Fibroblast of pulmonary artery (primary cell): ENCODE results near the gene ATP5ME.

Source experiments
- DNase-seq: peaks from one replicate; pipeline ENCODE4 v3.0.0-alpha.2; 2010; ENCODE audit warnings: low read depth
- H3K4me3 ChIP-seq: replicated peaks from 2 replicates; pipeline ENCODE4 v1.5.1; 2011; ENCODE audit warnings: low read depth, mild to moderate bottlenecking, control low read depth, low read length, moderate library complexity
- CTCF ChIP-seq: IDR thresholded peaks from 2 replicates; pipeline ENCODE4 v1.5.1; 2011; ENCODE audit warnings: mild to moderate bottlenecking, control low read depth, low read length, inconsistent platforms; ENCODE audit errors: missing control alignments

Gene ATP5ME

DNA sequence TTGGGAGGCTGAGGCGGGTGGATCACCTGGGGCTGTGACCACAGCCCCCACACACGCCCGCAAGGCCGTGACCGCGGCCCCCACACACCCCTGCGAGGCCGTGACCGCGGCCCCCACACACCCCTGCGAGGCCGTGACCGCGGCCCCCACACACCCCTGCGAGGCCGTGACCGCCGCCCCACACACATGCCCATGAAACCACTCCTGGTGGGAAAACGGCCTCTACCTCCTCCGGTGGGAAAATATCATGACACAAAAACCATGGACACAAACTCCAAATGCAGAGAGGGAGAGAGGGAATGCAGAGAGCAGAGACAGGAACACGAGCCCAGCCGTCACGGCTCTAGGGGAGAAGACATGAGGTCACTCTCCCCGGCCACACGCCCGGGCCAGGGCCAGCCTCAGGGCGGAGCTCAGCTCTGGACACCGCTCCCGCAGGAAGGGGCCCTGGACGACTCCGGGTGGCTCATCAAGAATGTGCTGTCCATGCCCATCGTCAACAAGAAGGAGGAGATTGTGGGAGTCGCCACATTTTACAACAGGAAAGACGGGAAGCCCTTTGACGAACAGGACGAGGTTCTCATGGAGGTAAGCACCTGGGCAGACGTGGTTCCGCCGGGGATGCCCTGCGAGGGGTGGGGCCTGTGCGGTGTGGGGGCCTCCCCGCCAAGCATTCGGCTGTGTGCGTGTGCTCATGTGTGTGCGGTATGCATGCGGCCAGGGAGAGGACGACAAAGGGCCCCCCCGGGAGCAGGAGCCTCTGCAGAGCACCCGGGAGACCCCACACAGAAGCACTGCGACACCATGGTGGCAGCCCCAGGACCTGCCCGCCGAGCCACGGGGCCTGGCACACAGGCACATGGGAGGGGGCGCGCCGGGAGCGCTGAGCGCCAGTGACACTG is 17.4 kb downstream of the ATP5ME start:
- no peak for DNase-seq
- no peak overlapping the region for H3K4me3 ChIP-seq
- TF ChIP-seq CTCF, result no peak

DNA sequence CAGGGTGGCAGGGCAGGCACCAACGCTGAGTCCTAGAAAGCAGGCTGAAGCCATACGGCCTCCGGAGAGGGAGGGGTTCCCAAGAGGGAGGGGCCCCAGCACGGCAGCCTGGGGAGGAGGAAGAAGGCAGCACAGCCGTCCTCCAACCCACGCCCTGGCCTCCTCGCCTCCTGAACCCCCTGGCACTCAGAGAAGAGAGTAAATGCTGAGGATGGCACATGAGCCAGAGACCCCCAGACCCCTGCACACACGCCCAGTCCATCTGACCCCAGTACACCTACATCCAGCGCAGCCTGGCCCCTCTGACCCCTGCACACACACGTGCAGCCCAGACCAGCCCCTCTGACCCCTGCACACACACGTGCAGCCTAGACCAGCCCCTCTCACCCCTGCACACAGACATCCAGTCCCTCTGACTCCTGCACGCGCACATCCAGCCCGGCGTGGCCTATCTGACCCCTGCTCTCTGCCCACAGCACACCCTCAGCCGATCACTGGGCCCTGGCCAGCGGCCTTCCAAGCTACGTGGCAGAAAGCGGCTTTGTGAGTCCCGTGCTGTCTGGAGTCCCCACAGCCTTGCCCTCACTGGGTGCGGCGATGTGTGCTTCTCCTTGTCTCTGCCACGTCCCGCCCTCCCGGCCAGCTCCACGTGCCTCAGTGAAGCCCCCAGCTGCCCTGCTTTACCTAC is 18.5 kb downstream of the ATP5ME start:
- no peak overlapping the region for H3K4me3 ChIP-seq
- TF ChIP-seq CTCF, result no peak
- no peak for DNase-seq

GRCh38 chr4:654871-655463 is 19.1 kb downstream of the ATP5ME start:
- no peak for TF ChIP-seq CTCF
- no peak for DNase-seq

DNA sequence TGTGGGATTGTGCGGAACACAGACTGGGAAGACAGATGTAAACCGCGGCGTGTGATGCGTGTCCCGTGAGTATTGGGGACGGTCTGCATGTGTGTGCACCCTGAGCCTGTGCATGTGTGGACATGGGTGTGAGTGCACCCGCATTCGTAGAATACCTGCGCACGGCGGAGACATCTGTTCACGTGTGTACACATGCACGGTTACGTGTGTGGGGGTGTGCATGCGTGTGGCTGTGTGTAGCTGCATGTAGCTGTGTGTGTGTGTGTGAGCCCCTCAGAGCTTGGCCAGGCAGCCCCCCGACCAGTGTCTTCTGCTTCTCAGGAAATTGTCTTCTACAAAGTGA is 19.6 kb downstream of the ATP5ME start:
- DNase-seq, result no peak
- no peak overlapping the region for H3K4me3 ChIP-seq
- TF ChIP-seq CTCF, result no peak

More at GRCh38 chr4:654871-655463, 19.1 kb downstream of the ATP5ME start:
- H3K4me3 ChIP-seq, result no peak overlapping the region

DNA sequence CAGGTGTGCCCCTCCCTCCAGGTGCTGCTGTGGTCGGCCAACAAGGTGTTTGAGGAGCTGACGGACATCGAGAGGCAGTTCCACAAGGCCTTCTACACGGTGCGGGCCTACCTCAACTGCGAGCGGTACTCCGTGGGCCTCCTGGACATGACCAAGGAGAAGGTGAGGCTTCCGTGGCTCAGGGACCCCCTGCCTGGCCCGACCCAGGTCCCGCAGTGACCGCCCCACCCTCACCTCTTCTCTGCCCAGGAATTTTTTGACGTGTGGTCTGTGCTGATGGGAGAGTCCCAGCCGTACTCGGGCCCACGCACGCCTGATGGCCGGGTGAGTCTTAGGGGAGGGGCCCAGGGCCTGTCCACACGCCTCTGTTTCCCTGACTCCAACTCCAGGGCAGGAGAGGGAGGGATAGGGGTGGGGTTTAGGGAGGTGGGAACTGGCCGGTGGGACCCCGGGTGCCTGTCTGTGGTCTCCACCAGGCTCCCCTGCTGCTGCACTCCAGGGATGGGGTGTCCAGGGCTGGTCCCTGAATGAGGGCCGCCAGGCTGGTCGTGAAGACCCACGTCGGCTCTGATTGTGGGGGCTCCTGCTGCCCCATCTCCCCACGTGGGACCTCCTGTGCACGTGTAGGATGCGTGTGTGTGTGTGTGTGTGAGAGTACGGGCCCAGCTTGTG is 20.1 kb downstream of the ATP5ME start:
- TF ChIP-seq CTCF, result no peak
- DNase-seq, result no peak
- H3K4me3 ChIP-seq, result no peak overlapping the region

- TF ChIP-seq CTCF, result no peak
- DNase-seq, result no peak
- no peak overlapping the region for H3K4me3 ChIP-seq
Observed at GRCh38 chr4:653080-653821, 20.8 kb downstream of the ATP5ME start.
